K562 (cell line): ENCODE data around the gene SLC38A11. TPM values are rescaled to one million over a fixed set of nuclear protein-coding genes. Genes with fewer than 3 reads are reported as not detected.

Source experiments
- ATAC-seq: fragments of 200-7000 bp; cut with Tn5 transposase; 3 replicates; pipeline ENCODE4 v1.9.1; 2020; ENCODE audit warnings: moderate library complexity
- BruUV-seq: library from RNA; stranded (reverse); fragments of 400-500 nt; replicated peaks from 2 replicates; lab custom pipeline; 2021; lab: Mats Ljungman, UMichigan
- CTCF ChIA-PET: fragments of 300-600 bp; formaldehyde crosslinking; extraction: SDS; loops from one replicate; lab custom pipeline; 2021; ENCODE audit warnings: low intra/inter-chr PET ratio; lab: Yijun Ruan, JAX
- POLR2A ChIA-PET: fragments of 300-600, 350-650 bp; sonication (Branson Sonifier 250); formaldehyde crosslinking; extraction: SDS; loops from one replicate; lab custom pipeline; 2021; ENCODE audit warnings: antibody characterized with exemption, inconsistent platforms; lab: Yijun Ruan, JAX
- DNase-seq, 4 experiments: peaks; one replicate each; pipeline versions ENCODE4 v3.0.0 to v3.0.0-alpha.2; 2011 to 2018; ENCODE audit warnings: low spot score in 3 of 4, mixed read lengths in 3 of 4; ENCODE audit errors: extremely low read depth in 1 of 4
- FAIRE-seq: peaks from 2 replicates; lab custom pipeline; 2011; peaks lifted over from hg19 to GRCh38; lab: Jason Lieb, UNC
- H2AFZ ChIP-seq: 2 replicates; pipeline ENCODE4 v1.6.0; 2011; ENCODE audit warnings: low read depth, low read length, control low read depth, inconsistent platforms
- H3K27ac ChIP-seq: fragments of 200-600 bp; 3 replicates; pipeline ENCODE4 v1.8.0; 2011; ENCODE audit warnings: low read depth, mild to moderate bottlenecking, control low read depth, inconsistent platforms, low read length, moderate library complexity, mixed read lengths; ENCODE audit errors: extremely low read depth
- H3K27me3 ChIP-seq, 2 experiments: fragments of 300-600 bp in 1 of 2; 2 replicates in 1 of 2; 3 replicates in 1 of 2; pipeline versions ENCODE4 v1.6.0 to v1.8.0; 2011; ENCODE audit warnings: inconsistent platforms in 2 of 2, low read length in 2 of 2, mild to moderate bottlenecking in 1 of 2, mixed read lengths in 1 of 2, moderate library complexity in 1 of 2; ENCODE audit not compliant: control insufficient read depth in 2 of 2, insufficient read depth in 2 of 2
- H3K36me3 ChIP-seq: fragments of 300-600 bp; 3 replicates; pipeline ENCODE4 v1.8.0; 2011; ENCODE audit warnings: mild to moderate bottlenecking, low read length, inconsistent platforms; ENCODE audit not compliant: control insufficient read depth, insufficient read depth
- H3K4me1 ChIP-seq, 2 experiments: fragments of 200-600 bp in 1 of 2; replicated peaks in 1 of 2; 2 replicates in 1 of 2; 3 replicates in 1 of 2; pipeline versions ENCODE4 v1.5.1 to v1.8.0; 2011; ENCODE audit warnings: inconsistent platforms in 2 of 2, low read length in 2 of 2, mild to moderate bottlenecking in 1 of 2, mixed read lengths in 1 of 2, moderate library complexity in 1 of 2; ENCODE audit not compliant: control insufficient read depth in 2 of 2, insufficient read depth in 2 of 2
- H3K4me2 ChIP-seq: 2 replicates; pipeline ENCODE4 v1.6.1; 2011; ENCODE audit warnings: low read length, control low read depth, inconsistent platforms, mixed read lengths; ENCODE audit not compliant: insufficient read depth
- H3K4me3 ChIP-seq: fragments of 200-600 bp; sonication (generic), shearing (Covaris generic); 2 replicates; pipeline ENCODE4 v1.5.1; 2016; ENCODE audit warnings: control low read depth, inconsistent platforms
- H3K79me2 ChIP-seq: fragments of 200-600 bp; 3 replicates; pipeline ENCODE4 v1.8.0; 2011; ENCODE audit warnings: low read length, inconsistent platforms; ENCODE audit not compliant: control insufficient read depth, insufficient read depth
- H3K9ac ChIP-seq, 2 experiments: 2 replicates each; pipeline versions ENCODE4 v1.6.0 to v1.6.1; 2011; ENCODE audit warnings: low read depth in 2 of 2, low read length in 2 of 2, control low read depth in 1 of 2, inconsistent platforms in 1 of 2, mild to moderate bottlenecking in 1 of 2, mixed read lengths in 1 of 2; ENCODE audit not compliant: insufficient read depth in 1 of 2
- H3K9me1 ChIP-seq: one replicate; pipeline ENCODE4 v1.6.0; 2011; ENCODE audit warnings: inconsistent platforms, mild to moderate bottlenecking, low read length, moderate library complexity; ENCODE audit not compliant: control insufficient read depth, insufficient read depth
- H3K9me3 ChIP-seq: replicated peaks from 2 replicates; pipeline ENCODE4 v1.5.1; 2011; ENCODE audit warnings: low read depth, low read length, inconsistent platforms; ENCODE audit not compliant: control insufficient read depth, insufficient read depth
- H4K20me1 ChIP-seq: replicated peaks from 2 replicates; pipeline ENCODE4 v1.6.1; 2011; ENCODE audit warnings: low read length, inconsistent platforms, mixed read lengths; ENCODE audit not compliant: control insufficient read depth, insufficient read depth
- CTBP1 ChIP-seq: fragments of 450-650 bp; IDR thresholded peaks from 2 replicates; pipeline ENCODE4 v1.6.1; 2016; ENCODE audit warnings: borderline replicate concordance
- HDAC1 ChIP-seq, 2 experiments: fragments of 450-650 bp; IDR thresholded peaks; 2 replicates each; pipeline ENCODE4 v1.6.1; 2016 to 2017; ENCODE audit warnings: inconsistent platforms in 1 of 2, mild to moderate bottlenecking in 1 of 2, moderate library complexity in 1 of 2
- HDAC3 ChIP-seq: fragments of 450-650 bp; IDR thresholded peaks from 2 replicates; pipeline ENCODE4 v1.6.1; 2018; ENCODE audit warnings: borderline replicate concordance, mild to moderate bottlenecking, moderate library complexity; ENCODE audit not compliant: partially characterized antibody
- KDM1A ChIP-seq, 2 experiments: fragments of 450-650 bp; IDR thresholded peaks; 2 replicates each; pipeline ENCODE4 v1.6.1; 2016; ENCODE audit warnings: mild to moderate bottlenecking in 2 of 2
- MCM2 ChIP-seq: fragments of 450-650 bp; IDR thresholded peaks from 2 replicates; pipeline ENCODE4 v1.6.1; 2017; ENCODE audit warnings: low read depth, mild to moderate bottlenecking
- MCM3 ChIP-seq: fragments of 450-650 bp; IDR thresholded peaks from 2 replicates; pipeline ENCODE4 v1.6.1; 2016
- YBX1 ChIP-seq: fragments of 450-650 bp; IDR thresholded peaks from 2 replicates; pipeline ENCODE4 v1.7.1; 2016; ENCODE audit warnings: mild to moderate bottlenecking
- WGBS: fragments of 100-300 bp; shearing (Covaris generic); methylation state at CpG from one replicate; pipeline ENCODE4 v1.1.6; 2016; ENCODE audit warnings: low coverage, mixed read lengths; ENCODE audit not compliant: insufficient coverage; ENCODE audit errors: missing lambda C conversion rate; 5-methylcytosine and 5-hydroxymethylcytosine counted together
- in situ Hi-C: fragments of 300-500 bp; cut with MboI; formaldehyde crosslinking; loops from 4 replicates; pipeline ENCODE4 v1.15.0; 2018; ENCODE audit warnings: inconsistent platforms, mixed read lengths
- intact Hi-C: fragments of 100-400 bp; cut with micrococcal nuclease; formaldehyde crosslinking; loops from 2 replicates; pipeline ENCODE4 v1.14.2; 2022
- polyA plus RNA-seq, 8 experiments: library from polyadenylated mRNA; depleted of rRNA in 4 of 8; stranded (reverse) in 5 of 8; unstranded in 3 of 8; fragments of >200 nt; fragmentation: Nextera tagmentation in 2 of 8; fragmentation: Illumina TruSeq in 1 of 8; extraction: Ambion mirVana in 2 of 8; extraction: Trizol in 1 of 8; gene quantifications; 2 replicates each; pipeline versions ENCODE4 v1.2.1 to v1.2.3, GENCODE V29; 2011 to 2014; ENCODE audit warnings: inconsistent platforms in 1 of 8, missing spikeins in 1 of 8
- total RNA-seq, 7 experiments: library from RNA; depleted of rRNA in 6 of 7; stranded (reverse); fragments of >200 nt in 6 of 7; fragmentation: Illumina TruSeq in 2 of 7; extraction: Trizol in 2 of 7; gene quantifications; 2 replicates each; pipeline versions ENCODE4 v1.2.1 to v1.2.3, GENCODE V29; 2011 to 2021; ENCODE audit warnings: low replicate concordance in 1 of 7
- TF ChIP-seq, protein P1 (sequence below): conservative IDR thresholded peaks from 2 replicates; pipeline ENCODE4 v1.6.1; 2011; ENCODE audit warnings: low read depth, mild to moderate bottlenecking, low read length; ENCODE audit not compliant: control insufficient read depth
- TF ChIP-seq, protein P2 (sequence below): sonication (generic); formaldehyde crosslinking; IDR thresholded peaks from 2 replicates; pipeline ENCODE4 v1.8.1; 2023; ENCODE audit warnings: mild to moderate bottlenecking, missing genetic modification reagents

SLC38A11 gene
- total and polyA plus RNA-seq, 9 of the 15 experiments (the other 6 are each of a cell fraction or from before 2014, with no cell fraction given) = not detected

DNA sequence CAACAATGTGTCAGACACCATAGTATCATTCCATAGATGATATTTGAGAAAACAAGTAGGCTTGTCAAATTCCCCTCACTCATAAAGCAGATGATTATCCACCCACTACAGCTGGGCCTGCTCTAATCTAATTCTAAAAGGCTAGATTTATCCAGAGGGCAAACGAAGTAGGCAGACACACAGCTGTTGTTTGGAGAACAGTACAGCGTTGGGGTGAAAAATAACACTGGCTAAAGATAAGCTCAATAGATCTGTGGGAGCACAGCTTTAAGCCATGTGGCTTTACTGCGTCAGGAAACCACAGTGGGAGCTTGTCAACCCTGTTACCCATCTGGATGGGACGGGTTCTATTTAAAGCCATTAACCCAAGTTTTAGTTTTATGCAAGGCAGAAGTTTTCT is 64.8 kb downstream of the SLC38A11 start:
- WGBS = 0% methylated on average over 4 of the region's 4 CpGs
- no peak overlapping the region for H3K4me3 ChIP-seq
- CTCF ChIA-PET = no interaction called here

More for the DNA sequence above, 64.8 kb downstream of the SLC38A11 start:
- TF ChIP-seq CTBP1 (no peak), HDAC3 (no peak), MCM3 (no peak), HDAC1 (IDR thresholded peaks at IDR 0.05) (no peak), YBX1 (no peak), KDM1A (IDR thresholded peaks at IDR 0.05) (no peak), MCM2 (no peak)
- TF ChIP-seq, protein P1, sequence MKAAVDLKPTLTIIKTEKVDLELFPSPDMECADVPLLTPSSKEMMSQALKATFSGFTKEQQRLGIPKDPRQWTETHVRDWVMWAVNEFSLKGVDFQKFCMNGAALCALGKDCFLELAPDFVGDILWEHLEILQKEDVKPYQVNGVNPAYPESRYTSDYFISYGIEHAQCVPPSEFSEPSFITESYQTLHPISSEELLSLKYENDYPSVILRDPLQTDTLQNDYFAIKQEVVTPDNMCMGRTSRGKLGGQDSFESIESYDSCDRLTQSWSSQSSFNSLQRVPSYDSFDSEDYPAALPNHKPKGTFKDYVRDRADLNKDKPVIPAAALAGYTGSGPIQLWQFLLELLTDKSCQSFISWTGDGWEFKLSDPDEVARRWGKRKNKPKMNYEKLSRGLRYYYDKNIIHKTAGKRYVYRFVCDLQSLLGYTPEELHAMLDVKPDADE = no peak
- TF ChIP-seq, protein P2, sequence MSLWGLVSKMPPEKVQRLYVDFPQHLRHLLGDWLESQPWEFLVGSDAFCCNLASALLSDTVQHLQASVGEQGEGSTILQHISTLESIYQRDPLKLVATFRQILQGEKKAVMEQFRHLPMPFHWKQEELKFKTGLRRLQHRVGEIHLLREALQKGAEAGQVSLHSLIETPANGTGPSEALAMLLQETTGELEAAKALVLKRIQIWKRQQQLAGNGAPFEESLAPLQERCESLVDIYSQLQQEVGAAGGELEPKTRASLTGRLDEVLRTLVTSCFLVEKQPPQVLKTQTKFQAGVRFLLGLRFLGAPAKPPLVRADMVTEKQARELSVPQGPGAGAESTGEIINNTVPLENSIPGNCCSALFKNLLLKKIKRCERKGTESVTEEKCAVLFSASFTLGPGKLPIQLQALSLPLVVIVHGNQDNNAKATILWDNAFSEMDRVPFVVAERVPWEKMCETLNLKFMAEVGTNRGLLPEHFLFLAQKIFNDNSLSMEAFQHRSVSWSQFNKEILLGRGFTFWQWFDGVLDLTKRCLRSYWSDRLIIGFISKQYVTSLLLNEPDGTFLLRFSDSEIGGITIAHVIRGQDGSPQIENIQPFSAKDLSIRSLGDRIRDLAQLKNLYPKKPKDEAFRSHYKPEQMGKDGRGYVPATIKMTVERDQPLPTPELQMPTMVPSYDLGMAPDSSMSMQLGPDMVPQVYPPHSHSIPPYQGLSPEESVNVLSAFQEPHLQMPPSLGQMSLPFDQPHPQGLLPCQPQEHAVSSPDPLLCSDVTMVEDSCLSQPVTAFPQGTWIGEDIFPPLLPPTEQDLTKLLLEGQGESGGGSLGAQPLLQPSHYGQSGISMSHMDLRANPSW (CRISPR knock-in tag) = no peak
- in situ Hi-C loops (no loop called here), intact Hi-C loops (no loop called here)
- Histone ChIP-seq H3K27me3 (no peaks in the 10 kb centered on the region), H4K20me1 (no peaks in the 10 kb centered on the region), H3K9me1 (no peaks in the 10 kb centered on the region), H3K9me3 (no peaks in the 10 kb centered on the region; the same call in 1 of the 2 replicates), H3K36me3 (no peaks in the 10 kb centered on the region), H3K27ac (no peak overlapping the region), H3K79me2 (no peaks in the 10 kb centered on the region), H3K9ac (no peak overlapping the region), H2AFZ (no peak overlapping the region), H3K4me1 (no peaks in the 10 kb centered on the region), H3K4me2 (no peak overlapping the region)
- BruUV-seq = no TSS peak
- DNase-seq (no peak), FAIRE-seq (no peak), ATAC-seq (no peak)
- POLR2A ChIA-PET = no interaction called here
